ENCODE measurements around the gene ARVCF.
A peak's percentile ranks its signal among the peaks of the same experiment; 100 is the strongest.

Gene ARVCF

DNA sequence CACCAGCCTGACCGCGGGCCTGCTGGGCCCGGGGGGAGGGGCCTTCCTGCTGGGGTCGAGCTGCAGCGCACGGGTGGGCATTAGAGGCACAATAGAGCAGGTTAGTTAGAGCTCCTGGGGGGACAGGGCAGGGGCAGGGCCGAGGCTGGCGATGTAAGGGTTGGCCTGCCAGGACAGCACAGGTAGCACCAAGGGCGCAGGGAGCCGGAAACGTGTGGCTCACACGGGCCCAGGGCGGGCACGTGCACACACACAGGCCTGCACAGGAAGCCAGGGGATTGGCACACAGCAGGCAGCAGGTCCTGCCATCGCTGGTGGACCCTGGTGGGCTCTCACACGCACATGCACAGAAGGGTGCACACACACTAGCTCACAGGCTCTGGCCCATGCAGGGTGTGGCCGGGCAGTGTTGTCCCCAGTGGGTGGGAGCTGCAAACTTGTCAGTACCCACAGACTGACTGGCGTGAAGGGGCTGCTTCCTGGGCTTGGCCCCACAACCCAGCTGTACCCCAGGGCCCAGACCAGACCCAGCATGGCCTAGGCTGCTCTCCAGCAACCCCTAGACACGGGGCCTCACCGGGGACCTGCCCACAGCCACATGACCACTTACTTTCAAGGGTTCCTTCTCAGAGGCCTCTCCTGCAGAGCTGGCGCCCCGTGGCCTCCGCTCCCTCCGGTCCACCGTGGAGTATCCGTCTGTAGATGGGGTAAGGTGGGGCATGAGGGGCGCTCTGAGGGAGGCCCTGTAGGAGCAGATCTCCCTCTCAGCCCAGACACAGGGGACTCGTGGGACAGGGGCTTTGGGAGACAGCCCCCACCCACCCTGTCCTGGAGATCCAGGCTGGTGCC, 45.1 kb downstream of the ARVCF start:
- no peak for DNase-seq

DNA sequence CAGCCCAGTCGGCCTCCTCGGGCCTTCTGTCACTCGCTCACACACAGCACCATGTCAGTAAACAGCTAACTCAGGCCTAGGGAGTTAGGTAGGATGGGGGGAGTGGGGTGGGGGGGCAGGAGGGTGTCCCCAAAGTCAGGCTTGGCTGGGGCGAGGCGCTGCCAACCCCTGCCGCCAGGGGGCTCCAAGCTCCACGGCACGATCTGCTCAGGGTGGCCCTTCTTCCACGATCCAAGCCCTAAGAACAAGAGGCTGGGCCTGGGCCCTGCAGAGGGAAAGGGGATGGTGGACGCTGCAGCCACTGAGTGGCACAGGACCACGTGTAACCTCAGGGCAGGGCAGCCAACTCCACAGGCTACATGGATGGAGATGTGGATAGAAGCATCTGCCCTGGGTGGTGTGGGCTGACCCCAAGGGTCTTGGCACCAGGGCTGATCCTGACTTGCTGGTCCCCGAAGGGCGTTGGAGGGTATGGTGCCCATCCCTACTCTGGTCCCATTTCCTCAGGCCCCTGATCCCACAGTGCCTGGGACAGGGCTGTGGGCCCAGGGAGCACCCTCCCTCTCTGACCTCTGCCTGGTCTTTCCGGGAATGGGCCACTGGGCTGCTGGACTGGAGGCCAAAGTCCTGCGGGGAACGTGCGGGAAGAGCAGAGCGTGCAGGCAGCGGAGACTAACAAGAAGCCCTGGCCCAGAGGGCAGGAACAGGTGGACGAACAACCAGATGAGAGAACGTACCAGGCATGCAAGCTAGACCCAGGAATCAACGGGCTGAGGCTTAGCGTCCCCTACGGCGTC, 45.9 kb downstream of the ARVCF start:
- peak; percentile 39 for DNase-seq

DNA sequence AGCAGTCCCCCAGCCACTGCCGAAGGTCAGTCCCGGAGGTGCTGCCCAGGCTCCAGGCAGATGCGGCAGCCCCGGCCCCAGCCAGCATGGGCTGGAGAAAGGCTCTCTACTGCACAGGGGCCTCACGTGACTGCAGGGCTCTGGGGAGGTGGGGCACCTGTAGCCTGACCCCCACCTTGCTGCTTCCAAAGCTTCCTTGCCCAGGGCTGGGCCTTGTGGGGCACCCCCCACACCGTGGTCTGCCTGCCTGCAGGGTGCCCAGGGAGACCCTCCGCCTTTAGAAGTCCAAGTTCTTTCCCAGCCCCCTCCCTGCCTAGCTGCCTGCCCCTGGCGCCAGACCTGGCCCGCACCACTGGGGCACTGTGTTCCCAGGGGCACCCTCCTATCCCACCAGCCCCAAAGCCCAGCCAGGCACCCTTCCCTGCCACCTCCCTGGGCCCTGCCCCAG, 46.6 kb downstream of the ARVCF start:
- no peak for DNase-seq

DNA sequence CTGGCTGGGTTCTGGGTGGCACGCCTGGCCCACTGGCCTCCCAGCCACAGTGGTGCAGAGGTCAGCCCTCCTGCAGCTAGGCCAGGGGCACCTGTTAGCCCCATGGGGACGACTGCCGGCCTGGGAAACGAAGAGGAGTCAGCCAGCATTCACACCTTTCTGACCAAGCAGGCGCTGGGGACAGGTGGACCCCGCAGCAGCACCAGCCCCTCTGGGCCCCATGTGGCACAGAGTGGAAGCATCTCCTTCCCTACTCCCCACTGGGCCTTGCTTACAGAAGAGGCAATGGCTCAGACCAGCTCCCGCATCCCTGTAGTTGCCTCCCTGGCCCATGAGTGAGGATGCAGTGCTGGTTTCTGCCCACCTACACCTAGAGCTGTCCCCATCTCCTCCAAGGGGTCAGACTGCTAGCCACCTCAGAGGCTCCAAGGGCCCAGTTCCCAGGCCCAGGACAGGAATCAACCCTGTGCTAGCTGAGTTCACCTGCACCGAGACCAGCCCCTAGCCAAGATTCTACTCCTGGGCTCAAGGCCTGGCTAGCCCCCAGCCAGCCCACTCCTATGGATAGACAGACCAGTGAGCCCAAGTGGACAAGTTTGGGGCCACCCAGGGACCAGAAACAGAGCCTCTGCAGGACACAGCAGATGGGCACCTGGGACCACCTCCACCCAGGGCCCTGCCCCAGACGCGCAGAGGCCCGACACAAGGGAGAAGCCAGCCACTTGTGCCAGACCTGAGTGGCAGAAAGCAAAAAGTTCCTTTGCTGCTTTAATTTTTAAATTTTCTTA, 47.3 kb downstream of the ARVCF start:
- DNase-seq = no peak

DNA sequence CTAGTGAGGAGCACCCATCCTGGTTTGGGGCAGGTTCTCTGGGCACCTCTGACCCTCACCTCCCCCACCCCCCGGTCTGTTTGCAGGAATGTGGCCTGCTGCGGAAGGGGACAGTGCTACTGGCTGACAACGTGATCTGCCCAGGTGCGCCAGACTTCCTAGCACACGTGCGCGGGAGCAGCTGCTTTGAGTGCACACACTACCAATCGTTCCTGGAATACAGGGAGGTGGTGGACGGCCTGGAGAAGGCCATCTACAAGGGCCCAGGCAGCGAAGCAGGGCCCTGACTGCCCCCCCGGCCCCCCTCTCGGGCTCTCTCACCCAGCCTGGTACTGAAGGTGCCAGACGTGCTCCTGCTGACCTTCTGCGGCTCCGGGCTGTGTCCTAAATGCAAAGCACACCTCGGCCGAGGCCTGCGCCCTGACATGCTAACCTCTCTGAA, 48.2 kb downstream of the ARVCF start:
- DNase-seq = no peak

DNA sequence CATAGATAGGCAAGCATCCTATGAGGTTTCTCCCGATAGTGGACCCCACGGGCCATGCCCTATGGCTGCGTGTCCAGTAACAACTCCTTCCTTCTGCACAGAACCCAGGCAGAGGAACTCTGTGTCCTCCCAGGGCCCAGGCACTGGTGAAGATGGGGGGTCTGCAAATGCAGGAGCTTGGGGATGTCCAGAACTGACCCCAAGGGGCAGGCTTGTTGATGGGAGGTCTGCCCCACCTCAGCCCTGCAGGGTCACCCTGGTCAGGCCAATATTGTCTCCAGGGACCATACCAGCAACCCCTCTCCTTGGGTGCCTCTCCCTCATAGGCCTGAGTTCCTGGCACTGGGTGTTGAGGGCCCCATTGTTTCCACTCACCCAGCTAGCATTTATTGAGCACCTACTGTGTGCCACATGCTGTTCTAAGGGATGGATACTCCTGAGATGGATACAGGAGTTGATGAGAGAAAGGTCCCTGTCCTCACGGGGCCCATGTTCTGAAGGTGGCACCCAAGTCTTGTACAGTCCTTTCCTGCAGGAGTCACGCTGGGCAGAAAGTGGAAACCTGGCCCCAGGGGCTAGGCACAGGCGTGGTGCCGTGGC, 48.7 kb downstream of the ARVCF start:
- no peak for DNase-seq

DNA sequence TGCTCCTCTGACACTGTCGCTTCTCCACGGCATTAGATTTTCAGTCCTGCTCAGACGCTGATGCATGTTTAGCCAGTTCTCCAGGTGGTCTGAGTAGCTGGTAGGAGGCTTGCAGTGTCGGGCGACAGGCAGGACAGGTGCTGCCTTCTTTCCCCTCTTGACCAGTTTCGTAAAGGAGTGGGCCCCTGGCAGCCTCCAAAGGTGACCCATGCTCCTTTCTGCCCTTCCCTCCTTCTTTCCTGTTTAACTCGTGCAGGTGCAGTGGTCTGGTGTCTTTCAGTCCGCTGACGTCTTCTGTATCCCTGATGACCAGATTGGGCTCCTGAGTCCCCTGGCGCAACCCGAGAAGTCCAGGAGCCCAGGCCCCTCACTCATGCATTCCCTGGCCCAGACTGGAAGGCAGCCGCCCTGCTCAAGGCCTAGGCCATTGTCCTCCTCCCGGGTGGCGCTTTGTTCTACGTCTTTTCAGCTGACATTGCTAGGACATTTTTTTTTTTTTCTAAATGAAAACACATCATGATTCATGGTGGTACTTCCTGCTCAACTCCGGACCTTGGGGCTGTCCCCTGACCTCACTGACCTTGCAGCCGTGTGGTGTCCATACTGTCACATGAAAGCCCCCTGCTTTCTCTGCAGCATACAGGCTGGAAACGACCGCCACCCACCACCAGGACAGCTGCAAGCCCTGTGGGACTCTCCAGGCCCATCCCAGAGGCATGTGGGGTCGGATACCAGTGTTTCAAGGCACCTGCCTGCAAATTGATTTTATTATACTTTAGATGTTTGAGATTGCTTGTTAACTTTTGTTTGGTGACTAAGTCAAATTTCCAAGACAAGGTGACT, 49.5 kb downstream of the ARVCF start:
- no peak for DNase-seq

DNA sequence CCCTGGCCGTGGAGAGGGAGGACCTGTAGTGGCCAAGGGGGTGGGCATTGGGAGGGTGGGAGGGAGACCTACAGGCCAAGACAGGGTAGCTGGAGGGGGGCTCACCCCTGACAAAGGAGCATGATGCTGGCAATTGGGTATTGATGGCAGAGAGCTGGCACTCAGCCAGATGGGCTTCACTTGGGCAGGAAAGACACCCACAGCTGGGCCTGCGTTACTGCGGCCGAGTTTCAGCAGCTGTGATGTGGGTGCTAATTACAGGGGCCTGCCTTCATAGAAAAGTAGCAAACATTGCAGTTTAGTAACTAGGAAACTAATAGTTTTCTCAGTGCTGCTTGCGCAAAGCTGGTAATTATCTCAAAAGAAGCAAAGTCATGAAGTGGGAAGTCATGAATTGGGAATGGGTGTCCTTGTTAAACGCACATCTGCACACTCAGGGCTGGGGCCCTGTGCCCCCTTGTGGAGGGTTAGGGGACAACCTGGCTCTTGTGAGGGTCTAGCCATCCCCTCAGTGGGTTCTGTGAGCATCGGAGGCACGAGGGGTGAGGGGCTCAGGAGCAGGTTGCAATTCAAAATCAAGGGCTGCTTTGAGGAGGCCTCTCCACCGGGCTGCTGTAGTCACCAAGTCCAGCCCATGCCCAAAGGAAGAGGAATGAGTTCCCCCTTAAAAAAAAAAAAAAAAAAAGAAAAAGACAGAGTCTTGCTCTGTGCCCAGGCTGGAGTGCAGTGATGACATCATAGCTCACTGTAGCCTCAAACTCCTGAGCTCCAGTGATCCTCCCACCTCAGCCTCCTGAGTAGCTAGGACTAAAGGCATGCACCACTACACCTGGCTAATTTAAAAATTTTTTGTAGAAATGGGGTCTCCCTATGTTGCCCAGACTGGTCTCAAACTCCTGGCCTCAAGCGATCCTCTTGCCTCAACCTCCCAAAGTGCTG, 50.6 kb downstream of the ARVCF start:
- no peak for DNase-seq

DNA sequence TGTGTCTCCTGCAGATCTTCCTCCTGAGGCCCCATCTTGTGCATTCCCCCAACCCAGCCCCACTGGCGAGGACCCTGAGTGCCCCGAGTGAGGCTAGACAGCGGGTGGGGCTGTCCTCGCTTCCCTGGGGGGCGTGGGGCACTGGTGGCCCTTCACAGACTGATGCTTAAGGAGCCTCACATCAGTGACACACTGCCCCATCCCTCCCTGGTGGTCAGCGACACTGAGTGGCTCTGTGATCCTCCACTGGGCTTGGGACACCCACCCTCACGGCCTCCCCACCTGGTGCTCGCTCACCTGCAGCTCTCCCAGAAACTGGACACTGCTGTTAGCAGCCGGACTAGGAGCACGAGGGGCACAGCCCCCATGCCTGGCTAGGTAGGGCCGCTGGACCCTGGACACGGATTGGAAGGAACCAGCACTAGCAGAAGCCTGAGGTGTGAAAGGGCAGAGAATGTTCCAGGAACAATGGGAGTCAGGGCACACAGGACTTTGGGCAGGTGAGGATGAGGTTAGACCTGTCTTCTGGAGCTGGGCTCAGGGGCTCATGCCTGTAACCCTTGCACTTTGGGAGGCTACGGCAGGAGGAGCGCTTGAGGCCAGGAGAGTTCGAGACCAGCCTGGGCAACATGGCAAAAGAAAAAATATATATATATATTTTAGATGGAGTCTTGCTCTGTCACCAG, 51.8 kb downstream of the ARVCF start:
- no peak for DNase-seq

DNA sequence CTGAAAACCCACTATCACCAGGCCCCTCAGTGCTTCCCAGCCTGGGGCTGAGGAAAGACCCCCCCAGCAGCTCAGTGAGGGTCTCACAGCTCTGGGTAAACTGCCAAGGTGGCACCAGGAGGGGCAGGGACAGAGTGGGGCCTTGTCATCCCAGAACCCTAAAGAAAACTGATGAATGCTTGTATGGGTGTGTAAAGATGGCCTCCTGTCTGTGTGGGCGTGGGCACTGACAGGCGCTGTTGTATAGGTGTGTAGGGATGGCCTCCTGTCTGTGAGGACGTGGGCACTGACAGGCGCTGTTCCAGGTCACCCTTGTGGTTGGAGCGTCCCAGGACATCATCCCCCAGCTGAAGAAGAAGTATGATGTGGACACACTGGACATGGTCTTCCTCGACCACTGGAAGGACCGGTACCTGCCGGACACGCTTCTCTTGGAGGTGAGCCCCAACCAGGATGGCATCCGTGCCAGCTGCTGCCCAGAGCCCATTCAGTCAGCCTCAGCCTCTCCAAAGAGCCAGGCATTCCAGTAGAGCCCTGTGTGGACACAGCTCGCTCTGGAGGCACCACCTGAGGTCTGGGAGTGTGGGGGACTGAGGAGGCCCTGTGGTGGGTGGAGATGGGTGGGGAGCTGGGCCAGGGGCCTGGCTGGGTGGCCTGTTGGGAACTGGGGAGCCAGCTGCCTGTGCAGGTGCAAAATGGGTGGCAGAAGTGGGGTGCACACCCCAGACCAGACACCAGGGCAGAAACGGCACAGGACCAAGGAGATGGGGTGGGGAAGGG, 52.6 kb downstream of the ARVCF start:
- no peak for DNase-seq

DNA sequence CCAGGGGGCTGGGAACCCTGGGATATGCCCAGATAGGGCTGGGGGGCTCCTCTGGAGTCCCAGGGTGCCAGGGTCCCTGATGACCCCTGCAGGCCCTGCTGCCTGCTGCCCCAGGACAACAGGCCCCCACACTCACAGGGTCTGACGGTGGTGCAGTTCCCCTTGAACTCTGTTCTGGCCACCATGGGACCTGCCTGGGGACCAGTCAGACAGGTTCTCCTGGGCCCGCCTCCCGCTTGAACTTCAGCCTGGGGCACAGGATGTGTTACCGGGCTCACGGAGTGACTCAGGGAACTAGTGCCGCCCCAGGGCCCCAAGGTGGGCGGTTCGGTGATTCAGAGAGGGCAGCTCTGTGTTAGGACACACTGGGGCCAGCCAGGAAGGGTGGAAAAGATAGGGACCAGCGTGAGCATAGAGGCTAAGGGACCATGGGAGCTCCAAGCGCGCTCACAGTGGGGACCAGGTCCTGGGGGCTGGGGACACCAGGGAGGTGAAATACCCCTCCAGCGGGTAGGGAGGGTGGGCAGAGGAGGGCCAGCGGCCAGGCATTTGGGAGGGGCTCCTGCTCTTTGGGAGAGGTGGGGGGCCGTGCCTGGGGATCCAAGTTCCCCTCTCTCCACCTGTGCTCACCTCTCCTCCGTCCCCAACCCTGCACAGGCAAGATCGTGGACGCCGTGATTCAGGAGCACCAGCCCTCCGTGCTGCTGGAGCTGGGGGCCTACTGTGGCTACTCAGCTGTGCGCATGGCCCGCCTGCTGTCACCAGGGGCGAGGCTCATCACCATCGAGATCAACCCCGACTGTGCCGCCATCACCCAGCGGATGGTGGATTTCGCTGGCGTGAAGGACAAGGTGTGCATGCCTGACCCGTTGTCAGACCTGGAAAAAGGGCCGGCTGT, 53.5 kb downstream of the ARVCF start:
- DNase-seq = peak; percentile 61

DNA sequence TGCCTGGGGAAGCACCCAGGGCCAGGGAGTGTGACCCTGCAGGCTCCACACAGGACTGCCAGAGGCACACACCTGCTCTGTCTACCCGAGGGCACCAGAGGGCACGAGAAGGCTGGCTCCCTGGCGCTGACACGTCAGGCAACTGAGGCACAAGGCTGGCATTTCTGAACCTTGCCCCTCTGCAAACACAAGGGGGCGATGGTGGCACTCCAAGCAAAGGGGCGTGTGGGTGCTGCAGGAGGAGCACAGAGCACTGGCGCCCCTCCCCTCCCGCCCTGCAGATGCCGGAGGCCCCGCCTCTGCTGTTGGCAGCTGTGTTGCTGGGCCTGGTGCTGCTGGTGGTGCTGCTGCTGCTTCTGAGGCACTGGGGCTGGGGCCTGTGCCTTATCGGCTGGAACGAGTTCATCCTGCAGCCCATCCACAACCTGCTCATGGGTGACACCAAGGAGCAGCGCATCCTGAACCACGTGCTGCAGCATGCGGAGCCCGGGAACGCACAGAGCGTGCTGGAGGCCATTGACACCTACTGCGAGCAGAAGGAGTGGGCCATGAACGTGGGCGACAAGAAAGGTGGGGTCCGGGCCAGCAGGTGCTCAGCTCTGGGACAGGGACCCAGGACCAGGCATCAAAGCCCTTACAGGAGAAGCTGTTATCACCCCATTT, 54.2 kb downstream of the ARVCF start:
- peak; percentile 61 for DNase-seq

DNA sequence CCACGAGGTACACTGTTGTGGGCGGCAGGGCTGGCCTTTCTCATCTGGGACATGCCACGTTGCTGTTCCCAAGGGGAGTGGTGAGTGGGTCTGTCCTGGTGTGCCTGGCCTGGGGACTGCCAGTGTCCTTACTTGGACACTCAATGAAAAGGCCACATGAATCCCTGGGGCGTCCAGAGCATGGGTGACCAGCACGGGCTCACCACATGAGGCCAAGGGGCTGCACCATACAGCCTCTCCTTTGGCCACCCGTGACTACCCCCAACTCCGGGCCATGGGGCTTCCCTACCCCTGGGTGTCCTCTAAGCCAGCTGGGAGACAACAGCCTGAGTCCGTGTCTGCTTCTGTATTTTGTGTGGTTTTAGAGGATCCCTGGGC, 54.8 kb downstream of the ARVCF start:
- no peak for DNase-seq

DNA sequence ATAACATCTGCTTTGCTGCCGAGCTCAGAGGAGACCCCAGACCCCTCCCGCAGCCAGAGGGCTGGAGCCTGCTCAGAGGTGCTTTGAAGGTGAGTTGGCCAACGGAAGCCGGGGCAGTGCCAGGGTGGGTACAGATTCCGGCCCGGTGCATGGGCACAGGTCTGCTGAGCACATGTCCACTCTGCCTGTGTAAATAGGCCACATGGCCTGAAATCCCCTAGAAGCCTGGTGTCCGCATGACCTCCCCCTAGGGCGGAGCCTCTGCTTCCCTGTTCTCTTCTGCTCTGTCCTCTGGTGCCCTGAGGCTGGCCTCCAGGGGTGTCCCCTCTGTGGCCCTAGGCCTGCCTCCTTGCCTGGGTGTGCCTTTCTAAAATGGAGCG, 55.4 kb downstream of the ARVCF start:
- no peak for DNase-seq

DNA sequence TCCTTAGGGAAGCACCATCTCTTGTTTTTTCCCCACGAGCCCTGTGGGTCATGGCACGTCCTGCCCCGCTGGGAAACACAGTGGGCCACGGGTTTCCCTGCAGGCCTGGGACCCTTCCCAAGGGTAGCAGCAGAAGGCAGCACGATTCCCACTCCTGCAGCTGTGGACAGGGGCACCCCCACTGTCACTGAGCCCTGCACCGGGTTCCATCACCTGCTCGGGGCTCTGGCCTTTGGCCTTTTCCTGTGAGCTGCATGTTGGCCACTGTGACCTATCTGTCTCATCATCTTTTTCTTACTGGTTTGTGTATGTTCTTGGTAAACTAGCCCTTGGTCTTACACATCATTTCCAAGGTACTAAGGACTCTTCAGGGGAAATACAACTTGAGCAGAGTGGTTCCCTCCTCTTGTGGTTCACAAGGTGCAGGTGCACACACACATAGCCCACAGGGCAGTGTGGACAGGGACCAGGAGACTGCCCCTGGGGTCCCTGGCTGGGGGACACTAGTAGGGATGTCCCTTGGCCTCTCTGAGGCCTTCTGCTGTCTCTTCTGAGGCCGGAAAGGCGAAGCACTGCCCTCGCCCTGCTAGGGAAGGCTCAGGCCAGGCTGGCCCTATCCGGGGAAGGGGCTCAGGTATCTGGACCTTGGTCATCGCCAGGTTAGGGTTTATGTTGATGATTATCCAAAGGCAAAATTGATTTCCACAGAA, 56.0 kb downstream of the ARVCF start:
- no peak for DNase-seq

DNA sequence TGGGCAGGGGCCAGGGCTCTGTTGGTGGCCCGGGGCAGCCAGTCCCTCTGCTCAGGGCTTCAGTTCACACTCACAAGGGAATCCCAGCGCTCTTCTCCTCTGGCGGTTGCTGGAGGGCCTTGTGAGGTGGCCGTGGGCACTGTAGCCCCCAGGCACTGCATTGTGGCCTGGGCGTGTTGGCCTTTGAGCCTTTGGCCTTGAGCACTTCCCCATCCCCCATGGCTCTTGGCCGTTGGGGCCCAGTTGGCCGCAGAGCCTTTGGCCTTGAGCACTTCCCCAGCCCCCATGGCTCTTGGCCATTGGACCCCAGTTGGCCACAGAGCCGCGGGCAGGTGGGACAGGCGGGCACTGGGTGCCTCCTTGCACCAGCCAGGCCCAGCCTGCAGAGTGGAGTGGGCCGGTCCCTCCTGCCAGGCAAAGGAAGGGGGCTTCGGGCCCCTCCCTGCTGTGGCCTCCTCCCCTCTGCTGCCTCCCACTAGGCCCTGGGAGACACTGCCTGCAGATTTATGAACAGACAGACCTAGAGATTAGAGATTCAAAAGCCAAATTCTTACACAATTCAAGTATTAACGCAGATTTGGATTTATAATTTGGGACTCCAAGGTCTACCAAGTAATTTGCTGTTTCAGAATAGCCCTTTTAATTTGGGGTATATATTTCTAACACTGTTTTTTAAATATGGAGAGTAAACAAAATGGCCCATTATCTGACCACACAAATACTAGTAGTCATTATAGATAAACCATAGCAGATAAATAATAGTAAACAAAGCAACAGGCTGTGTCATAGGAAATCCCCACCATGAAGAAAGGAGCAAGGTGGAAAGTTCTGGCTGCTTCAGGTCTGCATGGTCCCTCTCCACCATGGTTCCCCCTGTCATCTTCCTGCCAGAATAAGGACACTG, 56.8 kb downstream of the ARVCF start:
- no peak for DNase-seq

Data from T1000 (cell line).